Testis (tissue), 3 donors: ENCODE measurements around the gene OR2T6. TPM values are rescaled to one million over a fixed set of nuclear protein-coding genes. Genes with fewer than 3 reads are reported as not detected.
"Not testable (repeated sequence)": the region's sequence is repeated elsewhere in the genome, so short reads cannot be mapped to it uniquely, and the experiment has no call there.

Experiments
- DNase-seq: peaks from one replicate; pipeline ENCODE4 v3.0.0-alpha.2; 2019
- H3K27ac ChIP-seq, 2 donors: fragments of 200-600 bp; sonication (generic); one replicate each; pipeline ENCODE4 v1.5.1; 2019
- H3K27me3 ChIP-seq: fragments of 200-600 bp; sonication (generic); one replicate; pipeline ENCODE4 v1.5.1; 2019
- H3K36me3 ChIP-seq: fragments of 200-600 bp; sonication (generic); one replicate; pipeline ENCODE4 v1.5.1; 2017; ENCODE audit warnings: low read depth; ENCODE audit errors: missing control alignments
- H3K4me1 ChIP-seq: fragments of 200-600 bp; sonication (generic); one replicate; pipeline ENCODE4 v1.5.1; 2019
- H3K4me3 ChIP-seq, 2 donors: fragments of 200-600 bp; sonication (generic); one replicate each; pipeline ENCODE4 v1.5.1; 2017 to 2019
- H3K9me3 ChIP-seq: fragments of 200-600 bp; sonication (generic); one replicate; pipeline ENCODE4 v1.5.1; 2017
- WGBS, 2 donors: methylation state at CpG; one replicate each; pipeline ENCODE4 v1.1.5; 2018; 5-methylcytosine and 5-hydroxymethylcytosine counted together
- intact Hi-C: fragments of 100-400 bp; cut with DNase I; formaldehyde crosslinking; loops from one replicate; pipeline ENCODE4 v1.15.1; 2023; ENCODE audit warnings: low total_unique reads
- polyA plus RNA-seq: library from polyadenylated mRNA; stranded (reverse); fragments of 350-450 nt; fragmentation: Illumina TruSeq; extraction: RNeasy Lipid Tissue Mini Kit (QIAGEN cat#74804); gene quantifications from one replicate; pipeline ENCODE4 v1.2.3, GENCODE V29; 2014; ENCODE audit warnings: low read depth, low replicate concordance; ENCODE audit not compliant: insufficient read depth
- total RNA-seq, 2 donors: library from RNA; depleted of rRNA; stranded (reverse); fragments of >200 nt; gene quantifications; one replicate each; pipeline ENCODE4 v1.2.3, GENCODE V29; 2016

The OR2T6 gene
- total and polyA plus RNA-seq, 3 donors from 2014 or later = 0.06 TPM; not detected in 2

- peak overlapping the region in 1 of 2 donors; percentile 24 for H3K27ac ChIP-seq
- H3K4me3 ChIP-seq, DNase-seq, H3K36me3 ChIP-seq, intact Hi-C loops, H3K4me1 ChIP-seq, H3K9me3 ChIP-seq, H3K27me3 ChIP-seq: not testable (repeated sequence)
- 67 to 72% methylated on average over 18 to 38 of the region's 38 CpGs for WGBS, 2 donors
These were observed 58.4 kb downstream of the OR2T6 start for GRCh38 chr1:248433811-248434415.

GRCh38 chr1:248434913-248435312 is 59.4 kb downstream of the OR2T6 start:
- H3K27me3 ChIP-seq, H3K4me3 ChIP-seq, H3K9me3 ChIP-seq, H3K4me1 ChIP-seq, H3K36me3 ChIP-seq, DNase-seq, intact Hi-C loops, H3K27ac ChIP-seq: not testable (repeated sequence)
- WGBS, 2 donors = 39 to 58% methylated on average over 6 of the region's 6 CpGs

GRCh38 chr1:248436303-248436702 is 60.8 kb downstream of the OR2T6 start:
- 73 to 77% methylated on average over 3 of the region's 3 CpGs for WGBS, 2 donors
- DNase-seq, H3K27ac ChIP-seq, H3K27me3 ChIP-seq, H3K4me3 ChIP-seq, intact Hi-C loops, H3K9me3 ChIP-seq, H3K4me1 ChIP-seq, H3K36me3 ChIP-seq: not testable (repeated sequence)

GRCh38 chr1:248438668-248439067 is 63.1 kb downstream of the OR2T6 start:
- DNase-seq, H3K27ac ChIP-seq, H3K9me3 ChIP-seq, H3K36me3 ChIP-seq, intact Hi-C loops, H3K27me3 ChIP-seq, H3K4me3 ChIP-seq, H3K4me1 ChIP-seq: not testable (repeated sequence)
- 50 to 80% methylated on average over 1 of the region's 1 CpG for WGBS, 2 donors

- H3K9me3 ChIP-seq, H3K27me3 ChIP-seq, DNase-seq, H3K36me3 ChIP-seq, H3K4me1 ChIP-seq, intact Hi-C loops, H3K27ac ChIP-seq, H3K4me3 ChIP-seq: not testable (repeated sequence)
- 67 to 76% methylated on average over 5 of the region's 5 CpGs for WGBS, 2 donors
These were observed 63.7 kb downstream of the OR2T6 start for GRCh38 chr1:248439283-248439682.

Other genes with a start within 250 kb of the OR2T6 start
- gene OR2M5, start 230.6 kb upstream of the OR2T6 start, total RNA-seq = not detected
- gene OR2M5, start 230.6 kb upstream of the OR2T6 start, polyA plus RNA-seq = not detected
- not detected for gene OR2M2, start 200.9 kb upstream of the OR2T6 start, total RNA-seq
- gene OR2M2, start 200.9 kb upstream of the OR2T6 start, polyA plus RNA-seq = not detected
- gene OR2M3, start 178.5 kb upstream of the OR2T6 start, total RNA-seq = under 1 TPM; 0.19 to 0.24 TPM
- gene OR2M3, start 178.5 kb upstream of the OR2T6 start, polyA plus RNA-seq = 0.11 TPM
- under 1 TPM; 0.19 to 0.39 TPM for gene OR2M4, start 144.3 kb upstream of the OR2T6 start, total RNA-seq
- gene OR2M4, start 144.3 kb upstream of the OR2T6 start, polyA plus RNA-seq = not detected
- 1 to 10 TPM in 1 of 2 donors, under 1 TPM in 1; 0.12 to 1.9 TPM for gene OR2T33, start 97.8 kb upstream of the OR2T6 start, total RNA-seq
- not detected for gene OR2T33, start 97.8 kb upstream of the OR2T6 start, polyA plus RNA-seq
- gene OR2T12, start 72.3 kb upstream of the OR2T6 start, total RNA-seq = under 1 TPM in 1 of 2 donors, not detected in 1; 0.06 TPM
- gene OR2T12, start 72.3 kb upstream of the OR2T6 start, polyA plus RNA-seq = not detected
- under 1 TPM in 1 of 2 donors, not detected in 1; 0.43 TPM for gene OR2M7, start 51.2 kb upstream of the OR2T6 start, total RNA-seq
- gene OR2M7, start 51.2 kb upstream of the OR2T6 start, polyA plus RNA-seq = not detected
- gene OR14C36, start 27.0 kb upstream of the OR2T6 start, total RNA-seq = not detected
- gene OR14C36, start 27.0 kb upstream of the OR2T6 start, polyA plus RNA-seq = not detected
- gene OR2T4, start 14.1 kb upstream of the OR2T6 start, total RNA-seq = not detected
- not detected for gene OR2T4, start 14.1 kb upstream of the OR2T6 start, polyA plus RNA-seq
- gene OR2T1, start 27.3 kb downstream of the OR2T6 start, total RNA-seq = not detected
- gene OR2T1, start 27.3 kb downstream of the OR2T6 start, polyA plus RNA-seq = not detected
- not detected for gene OR2T2, start 69.9 kb downstream of the OR2T6 start, total RNA-seq
- gene OR2T2, start 69.9 kb downstream of the OR2T6 start, polyA plus RNA-seq = not detected
- not detected for gene OR2T3, start 97.6 kb downstream of the OR2T6 start, total RNA-seq
- not detected for gene OR2T3, start 97.6 kb downstream of the OR2T6 start, polyA plus RNA-seq
- not detected for gene OR2T5, start 112.8 kb downstream of the OR2T6 start, total RNA-seq
- not detected for gene OR2T5, start 112.8 kb downstream of the OR2T6 start, polyA plus RNA-seq
- not detected for gene OR2G6, start 132.3 kb downstream of the OR2T6 start, total RNA-seq
- gene OR2G6, start 132.3 kb downstream of the OR2T6 start, polyA plus RNA-seq = not detected
- gene OR2T29, start 187.0 kb downstream of the OR2T6 start, total RNA-seq = not detected
- gene OR2T29, start 187.0 kb downstream of the OR2T6 start, polyA plus RNA-seq = not detected
- not detected for gene OR2T34, start 199.0 kb downstream of the OR2T6 start, total RNA-seq
- gene OR2T34, start 199.0 kb downstream of the OR2T6 start, polyA plus RNA-seq = not detected
- not detected for gene OR2T10, start 222.0 kb downstream of the OR2T6 start, total RNA-seq
- gene OR2T10, start 222.0 kb downstream of the OR2T6 start, polyA plus RNA-seq = not detected